Choroid plexus epithelial cell (primary cell): Measurements from ENCODE around the gene SMC6.

Source experiments
- DNase-seq: peaks from one replicate; pipeline ENCODE4 v3.0.0-alpha.2; 2010; ENCODE audit warnings: low read depth
- H3K4me3 ChIP-seq: 2 replicates; pipeline ENCODE4 v1.5.1; 2011; ENCODE audit warnings: low read depth, mild to moderate bottlenecking, control low read depth, low read length, moderate library complexity
- CTCF ChIP-seq: conservative IDR thresholded peaks from 2 replicates; pipeline ENCODE4 v1.5.1; 2011; ENCODE audit warnings: low read depth, mild to moderate bottlenecking, control low read depth, inconsistent platforms, low read length, moderate library complexity

The SMC6 gene

GRCh38 chr2:17740203-17740602, 13.4 kb downstream of the SMC6 start:
- DNase-seq: no peak
- TF ChIP-seq CTCF: no peak
- H3K4me3 ChIP-seq: no peak overlapping the region

GRCh38 chr2:17736989-17737388, 16.6 kb downstream of the SMC6 start:
- no peak for DNase-seq
- H3K4me3 ChIP-seq: no peak overlapping the region
- TF ChIP-seq CTCF: no peak

- no peak overlapping the region for H3K4me3 ChIP-seq
- TF ChIP-seq CTCF: no peak
- DNase-seq: no peak
These were observed 17.7 kb downstream of the SMC6 start for GRCh38 chr2:17735864-17736263.

- no peak overlapping the region for H3K4me3 ChIP-seq
- no peak for DNase-seq
- no peak for TF ChIP-seq CTCF
These were observed 20.0 kb downstream of the SMC6 start for GRCh38 chr2:17733599-17733998.

GRCh38 chr2:17729880-17730279, 23.7 kb downstream of the SMC6 start:
- no peak for TF ChIP-seq CTCF
- no peak overlapping the region for H3K4me3 ChIP-seq
- DNase-seq: no peak

DNA sequence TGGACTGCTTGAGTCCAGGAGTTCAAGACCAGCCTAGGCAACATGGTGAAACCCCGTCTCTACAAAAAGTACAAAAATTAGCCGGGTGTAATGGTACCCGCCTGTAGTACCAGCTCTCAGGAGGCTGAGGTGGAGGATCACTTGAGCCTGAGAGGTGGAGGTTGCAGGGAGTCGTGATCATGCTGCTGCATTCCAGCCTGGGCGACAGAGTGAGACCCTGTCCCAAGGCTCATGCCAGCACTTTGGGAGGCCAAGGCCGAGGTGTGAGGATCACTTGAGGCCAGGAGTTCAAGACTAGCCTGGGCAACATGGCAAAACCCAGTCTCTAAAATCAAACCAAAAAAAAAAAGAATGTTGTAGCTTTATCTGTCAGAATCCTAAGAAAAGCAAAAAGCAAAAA, 25.4 kb downstream of the SMC6 start:
- TF ChIP-seq CTCF: no peak
- no peak for DNase-seq
- no peak overlapping the region for H3K4me3 ChIP-seq

GRCh38 chr2:17719562-17720371, 33.8 kb downstream of the SMC6 start:
- peak; percentile 71 for TF ChIP-seq CTCF
- DNase-seq: peak; percentile 56
- H3K4me3 ChIP-seq: no peak overlapping the region
